Lower lobe of right lung (tissue), 2 donors: ENCODE data around the gene RTN4R. TPM values are rescaled to one million over a fixed set of nuclear protein-coding genes. Genes with fewer than 3 reads are reported as not detected.
"Not testable (repeated sequence)": the region's sequence is repeated elsewhere in the genome, so short reads cannot be mapped to it uniquely, and the experiment has no call there.

Experiments used
- ATAC-seq, 2 donors: fragments of 200-7000 bp; cut with Tn5 transposase; one replicate each; pipeline ENCODE4 v1.9.1; 2020 to 2022; ENCODE audit warnings: mild to moderate bottlenecking in 2 of 2, moderate library complexity in 2 of 2
- DNase-seq: peaks from one replicate; pipeline ENCODE4 v3.0.0-alpha.2; 2020
- H3K27ac ChIP-seq: fragments of 200-600 bp; one replicate; pipeline ENCODE4 v1.8.0; 2022
- H3K27me3 ChIP-seq: fragments of 200-600 bp; one replicate; pipeline ENCODE4 v1.8.0; 2022; ENCODE audit warnings: low read depth
- H3K36me3 ChIP-seq: fragments of 200-600 bp; one replicate; pipeline ENCODE4 v1.8.0; 2022; ENCODE audit warnings: mild to moderate bottlenecking
- H3K4me1 ChIP-seq: fragments of 200-600 bp; one replicate; pipeline ENCODE4 v1.8.0; 2022
- H3K4me3 ChIP-seq: fragments of 200-600 bp; one replicate; pipeline ENCODE4 v1.8.0; 2022; ENCODE audit warnings: mild to moderate bottlenecking
- H3K9me3 ChIP-seq: fragments of 200-600 bp; one replicate; pipeline ENCODE4 v1.8.0; 2022
- CTCF ChIP-seq: fragments of 200-600 bp; IDR thresholded peaks from one replicate; pipeline ENCODE4 v1.8.0; 2022; ENCODE audit warnings: antibody characterized with exemption, mild to moderate bottlenecking
- intact Hi-C: fragments of 100-400 bp; cut with DNase I; formaldehyde crosslinking; loops from one replicate; pipeline ENCODE4 v1.11.0; 2022
- long read RNA-seq: library from polyadenylated mRNA; unstranded; transcript quantifications from one replicate; pipeline ENCODE4 v2.0.0, GENCODE V29; 2021
- total RNA-seq: library from RNA; stranded (reverse); fragmentation: NEBNext Ultra II Directional; extraction: Animal tissue kit (Norgen Biotek cat#: 25700); gene quantifications from one replicate; pipeline ENCODE4 v1.2.1, GENCODE V29; 2021
- donor health status: DM: no; HTN: yes; CAD: no; lungs with severe emphysema.

RTN4R gene
- total RNA-seq, result 9.6 TPM
- long read RNA-seq, transcript RTN4R-205 (2 exons, 672 nt), result minor isoform, 7 of 27 reads
- long read RNA-seq, transcript RTN4R-201 (2 exons, 2,157 nt), result major isoform, 13 of 27 reads
- long read RNA-seq, partial matches to known transcripts, result 0 of 27 reads
- long read RNA-seq, other reads (novel, unspliced or antisense), result 7 of 27 reads

GRCh38 chr22:20268279-20269012, at the start of gene RTN4R:
RTN4R (minus strand) TSS chr22:20268318; CDS start chr22:20268092, 226 bp downstream.
- Histone ChIP-seq H3K4me1 (peaks cover 9% of the 10 kb centered on the region), H3K27ac (peak within 1 kb of the TSS; percentile 24), H3K9me3 (no peaks in the 10 kb centered on the region), H3K27me3 (no peaks in the 10 kb centered on the region), H3K36me3 (no peaks in the 10 kb centered on the region), H3K4me3 (peak within 1 kb of the TSS; percentile 57)
- DNase-seq (peak; percentile 75), ATAC-seq (peak; percentile 84 to 85)
- intact Hi-C loops, result loop anchor here (10.0 kb wide), 1 partner anchor 104 kb away; no protein-coding TSS in a partner anchor
- peak; percentile 62 for TF ChIP-seq CTCF

GRCh38 chr22:20317402-20318042, 49.4 kb upstream of the RTN4R start:
- peaks cover 29% of the 10 kb centered on the region for H3K4me1 ChIP-seq
- H3K27me3 ChIP-seq, H3K4me3 ChIP-seq, intact Hi-C loops, H3K36me3 ChIP-seq, ATAC-seq, DNase-seq, H3K27ac ChIP-seq, H3K9me3 ChIP-seq: not testable (repeated sequence)
- peak; percentile 49 for TF ChIP-seq CTCF

- ATAC-seq (no peak), DNase-seq (no peak)
- H3K4me1 ChIP-seq, result peaks cover 29% of the 10 kb centered on the region
- H3K27me3 ChIP-seq, result no peaks in the 10 kb centered on the region
- no peak for TF ChIP-seq CTCF
- no peaks in the 10 kb centered on the region for H3K9me3 ChIP-seq
- H3K4me3 ChIP-seq, result no peak overlapping the region
- H3K36me3 ChIP-seq, result peaks cover 6% of the 10 kb centered on the region
- intact Hi-C loops, result no loop called here
- H3K27ac ChIP-seq, result no peak overlapping the region
Measured at GRCh38 chr22:20316844-20317401, 48.8 kb upstream of the RTN4R start.

- Histone ChIP-seq H3K27me3 (no peaks in the 10 kb centered on the region), H3K36me3 (peaks cover 6% of the 10 kb centered on the region), H3K9me3 (no peaks in the 10 kb centered on the region), H3K27ac (no peak overlapping the region), H3K4me1 (peaks cover 27% of the 10 kb centered on the region), H3K4me3 (no peak overlapping the region)
- intact Hi-C loops, result no loop called here
- DNase-seq (peak; percentile 42), ATAC-seq (no peak)
- no peak for TF ChIP-seq CTCF
Measured at GRCh38 chr22:20316217-20316843, 48.2 kb upstream of the RTN4R start.
